GM21360 (cell line): ENCODE measurements around the gene VTI1A.

Experiments
- ATAC-seq: cut with Tn5 transposase; IDR thresholded peaks from one replicate; pipeline ENCODE4 v1.9.1; 2021; ENCODE audit warnings: mild to moderate bottlenecking, moderate library complexity; ENCODE audit not compliant: unreplicated experiment

VTI1A gene

GRCh38 chr10:112503643-112504042 lies 56.6 kb downstream of the VTI1A start:
- ATAC-seq: no peak

- ATAC-seq: no peak
These were observed 60.0 kb downstream of the VTI1A start for GRCh38 chr10:112507046-112507445.

GRCh38 chr10:112507988-112508387 lies 61.0 kb downstream of the VTI1A start:
- no peak for ATAC-seq

GRCh38 chr10:112509558-112510291 lies 62.7 kb downstream of the VTI1A start:
- ATAC-seq: no peak

GRCh38 chr10:112510384-112510783 lies 63.4 kb downstream of the VTI1A start:
- ATAC-seq: no peak

- no peak for ATAC-seq
These were observed 65.3 kb downstream of the VTI1A start for GRCh38 chr10:112512294-112512693.

GRCh38 chr10:112515126-112515525 lies 68.1 kb downstream of the VTI1A start:
- ATAC-seq: no peak

GRCh38 chr10:112515852-112516251 lies 68.8 kb downstream of the VTI1A start:
- no peak for ATAC-seq

- no peak for ATAC-seq
These were observed 70.4 kb downstream of the VTI1A start for GRCh38 chr10:112517451-112517862.

- peak; percentile 73 for ATAC-seq
These were observed 72.2 kb downstream of the VTI1A start for GRCh38 chr10:112519133-112519761.

- ATAC-seq: no peak
These were observed 73.9 kb downstream of the VTI1A start for GRCh38 chr10:112520914-112521313.

GRCh38 chr10:112524641-112525040 lies 77.6 kb downstream of the VTI1A start:
- no peak for ATAC-seq

GRCh38 chr10:112525200-112525599 lies 78.2 kb downstream of the VTI1A start:
- ATAC-seq: no peak

- ATAC-seq: peak; percentile 98
These were observed 79.1 kb downstream of the VTI1A start for GRCh38 chr10:112526139-112526538.

- ATAC-seq: no peak
These were observed 79.9 kb downstream of the VTI1A start for GRCh38 chr10:112526906-112527305.

- no peak for ATAC-seq
These were observed 81.2 kb downstream of the VTI1A start for GRCh38 chr10:112528235-112528634.

GRCh38 chr10:112531421-112531820 lies 84.4 kb downstream of the VTI1A start:
- ATAC-seq: no peak

- peak; percentile 100 for ATAC-seq
These were observed 85.2 kb downstream of the VTI1A start for GRCh38 chr10:112532189-112532588.

GRCh38 chr10:112532956-112533355 lies 85.9 kb downstream of the VTI1A start:
- ATAC-seq: no peak

- ATAC-seq: no peak
These were observed 86.9 kb downstream of the VTI1A start for GRCh38 chr10:112533916-112534315.

- ATAC-seq: no peak
These were observed 88.5 kb downstream of the VTI1A start for GRCh38 chr10:112535531-112535951.

- ATAC-seq: no peak
These were observed 89.6 kb downstream of the VTI1A start for GRCh38 chr10:112536663-112537062.
